Measurements from ENCODE around the gene FAM98A.

Gene FAM98A

GRCh38 chr2:33581872-33582271 lies 17.2 kb downstream of the FAM98A start:
- no peaks in the 10 kb centered on the region; the same call in 1 of the 2 replicates for H3K36me3 ChIP-seq (ENCODE audit: insufficient read depth)
- no peaks in the 10 kb centered on the region for H4K20me1 ChIP-seq (ENCODE audit: insufficient read depth)
- H3K4me1 ChIP-seq (ENCODE audit: low read depth, poor library complexity, severe bottlenecking): peaks cover 29% of the 10 kb centered on the region
- H3K79me2 ChIP-seq (ENCODE audit: insufficient read depth, low read depth): no peaks in the 10 kb centered on the region
- no peaks in the 10 kb centered on the region for H3K27me3 ChIP-seq (ENCODE audit: insufficient read depth, low read depth)
- no peak overlapping the region for H3K4me3 ChIP-seq (IDR thresholded peaks at IDR 0.05; ENCODE audit: insufficient read depth, low read depth, low read length)
- no peak overlapping the region for H2AFZ ChIP-seq (ENCODE audit: low read depth)
- H3K4me2 ChIP-seq: no peak overlapping the region
- H3K27ac ChIP-seq: no peak overlapping the region
- H3K9ac ChIP-seq: no peak overlapping the region
- no peak for TF ChIP-seq CTCF (conservative IDR thresholded peaks at IDR 0.05; ENCODE audit: low read depth, low read length)

- H3K9ac ChIP-seq: no peak overlapping the region
- peaks cover 29% of the 10 kb centered on the region for H3K4me1 ChIP-seq (ENCODE audit: low read depth, poor library complexity, severe bottlenecking)
- H3K27me3 ChIP-seq (ENCODE audit: insufficient read depth, low read depth): no peaks in the 10 kb centered on the region
- no peak overlapping the region for H3K27ac ChIP-seq
- no peak overlapping the region for H3K4me2 ChIP-seq
- H4K20me1 ChIP-seq (ENCODE audit: insufficient read depth): no peaks in the 10 kb centered on the region
- no peak for TF ChIP-seq CTCF (conservative IDR thresholded peaks at IDR 0.05; ENCODE audit: low read depth, low read length)
- H3K79me2 ChIP-seq (ENCODE audit: insufficient read depth, low read depth): no peaks in the 10 kb centered on the region
- no peaks in the 10 kb centered on the region for H3K36me3 ChIP-seq (ENCODE audit: insufficient read depth)
- no peak overlapping the region for H2AFZ ChIP-seq (ENCODE audit: low read depth)
- H3K4me3 ChIP-seq (IDR thresholded peaks at IDR 0.05; ENCODE audit: insufficient read depth, low read depth, low read length): no peak overlapping the region
Measured at GRCh38 chr2:33579227-33579626, 19.9 kb downstream of the FAM98A start.

- H4K20me1 ChIP-seq (ENCODE audit: insufficient read depth): no peaks in the 10 kb centered on the region
- no peak overlapping the region for H3K4me3 ChIP-seq (IDR thresholded peaks at IDR 0.05; ENCODE audit: insufficient read depth, low read depth, low read length)
- peaks cover 18% of the 10 kb centered on the region for H3K4me1 ChIP-seq (ENCODE audit: low read depth, poor library complexity, severe bottlenecking)
- H3K9ac ChIP-seq: no peak overlapping the region
- H2AFZ ChIP-seq (ENCODE audit: low read depth): no peak overlapping the region
- no peak for TF ChIP-seq CTCF (conservative IDR thresholded peaks at IDR 0.05; ENCODE audit: low read depth, low read length)
- H3K27me3 ChIP-seq (ENCODE audit: insufficient read depth, low read depth): no peaks in the 10 kb centered on the region
- H3K36me3 ChIP-seq (ENCODE audit: insufficient read depth): no peaks in the 10 kb centered on the region
- no peaks in the 10 kb centered on the region for H3K79me2 ChIP-seq (ENCODE audit: insufficient read depth, low read depth)
- no peak overlapping the region for H3K4me2 ChIP-seq
- H3K27ac ChIP-seq: no peak overlapping the region
Measured at GRCh38 chr2:33577668-33578067, 21.4 kb downstream of the FAM98A start.

- Histone ChIP-seq H3K9ac (no peak overlapping the region), H3K27ac (no peak overlapping the region), H3K27me3 (ENCODE audit: insufficient read depth, low read depth) (no peaks in the 10 kb centered on the region), H2AFZ (ENCODE audit: low read depth) (no peak overlapping the region), H3K4me2 (no peak overlapping the region), H3K79me2 (ENCODE audit: insufficient read depth, low read depth) (no peaks in the 10 kb centered on the region), H3K4me3 (IDR thresholded peaks at IDR 0.05; ENCODE audit: insufficient read depth, low read depth, low read length) (no peak overlapping the region), H3K36me3 (ENCODE audit: insufficient read depth) (no peaks in the 10 kb centered on the region), H4K20me1 (ENCODE audit: insufficient read depth) (no peaks in the 10 kb centered on the region), H3K4me1 (ENCODE audit: low read depth, poor library complexity, severe bottlenecking) (peaks cover 12% of the 10 kb centered on the region)
- TF ChIP-seq CTCF (conservative IDR thresholded peaks at IDR 0.05; ENCODE audit: low read depth, low read length): no peak
Measured at GRCh38 chr2:33577084-33577483, 22.0 kb downstream of the FAM98A start.
